Natural killer cell treated with Interleukin-12 subunit alpha and Interleukin-12 subunit beta and Interleukin-15 and Interleukin-18, amount 100 ng/mL, for 72 hours (primary cell): ENCODE measurements around the gene CADM2. TPM values are rescaled to one million over a fixed set of nuclear protein-coding genes. Genes with fewer than 3 reads are reported as not detected.
"Not testable (repeated sequence)": the region's sequence is repeated elsewhere in the genome, so short reads cannot be mapped to it uniquely, and the experiment has no call there.

ENCODE experiments used
- ATAC-seq, 2 donors: fragments of 150-1000 bp; cut with Tn5 transposase in 1 of 2; sonication (Bioruptor Pico), chemical (Tn5 transposase) in 1 of 2; 2 replicates each; pipeline ENCODE4 v1.10.0; 2021
- DNase-seq: peaks from one replicate; pipeline ENCODE4 v3.0.0; 2022; ENCODE audit warnings: low spot score
- H3K27ac Mint-ChIP-seq, 2 donors: 1 replicate in 1 of 2; 2 replicates in 1 of 2; pipeline ENCODE4 v1.8.0; 2022; ENCODE audit warnings: mixed read lengths in 2 of 2, mild to moderate bottlenecking in 1 of 2, moderate library complexity in 1 of 2
- H3K27me3 Mint-ChIP-seq, 2 donors: 1 replicate in 1 of 2; 2 replicates in 1 of 2; pipeline ENCODE4 v1.8.0; 2022; ENCODE audit warnings: mixed read lengths in 2 of 2
- H3K36me3 Mint-ChIP-seq: one replicate; pipeline ENCODE4 v1.8.0; 2022; ENCODE audit warnings: mixed read lengths
- H3K4me1 Mint-ChIP-seq, 2 donors: 1 replicate in 1 of 2; 2 replicates in 1 of 2; pipeline ENCODE4 v1.8.0; 2022; ENCODE audit warnings: low read depth in 2 of 2, mixed read lengths in 2 of 2, mild to moderate bottlenecking in 1 of 2
- H3K4me3 Mint-ChIP-seq: one replicate; pipeline ENCODE4 v1.8.0; 2022; ENCODE audit warnings: mixed read lengths
- H3K9me3 Mint-ChIP-seq: 2 replicates; pipeline ENCODE4 v1.8.0; 2022; ENCODE audit warnings: mixed read lengths
- total RNA-seq, 2 donors: library from RNA; stranded (reverse); gene quantifications; one replicate each; pipeline ENCODE4 v1.2.3, GENCODE V29; 2022

The CADM2 gene
- not detected for total RNA-seq

GRCh38 chr3:84958495-84959469, at the start of gene CADM2:
TSS of gene CADM2 (plus strand) at chr3:84958989.
- H3K27ac Mint-ChIP-seq = no peak within 1 kb of the TSS
- peaks cover 18% of the 10 kb centered on the region for H3K36me3 Mint-ChIP-seq
- DNase-seq = no peak
- no peak within 1 kb of the TSS for H3K4me3 Mint-ChIP-seq
- ATAC-seq = peak; percentile 76 to 87
- H3K4me1 Mint-ChIP-seq = peaks cover 0 to 4% of the 10 kb centered on the region in 2 donors
- H3K27me3 Mint-ChIP-seq = peaks cover 19 to 23% of the 10 kb centered on the region in 2 donors
- H3K9me3 Mint-ChIP-seq = peaks cover 10% of the 10 kb centered on the region

- H3K27me3 Mint-ChIP-seq, H3K4me1 Mint-ChIP-seq, ATAC-seq, DNase-seq, H3K4me3 Mint-ChIP-seq, H3K27ac Mint-ChIP-seq: not testable (repeated sequence)
- Mint-ChIP-seq H3K9me3 (peaks cover 28% of the 10 kb centered on the region), H3K36me3 (peaks cover 12% of the 10 kb centered on the region)
Measured at GRCh38 chr3:84918592-84918991, 40.2 kb upstream of the CADM2 start.

GRCh38 chr3:84922682-84923081, 36.1 kb upstream of the CADM2 start:
- no peaks in the 10 kb centered on the region for H3K27me3 Mint-ChIP-seq
- no peak overlapping the region for H3K27ac Mint-ChIP-seq
- H3K36me3 Mint-ChIP-seq = peaks cover 4% of the 10 kb centered on the region
- ATAC-seq = no peak
- no peak overlapping the region for H3K4me3 Mint-ChIP-seq
- peaks cover 27% of the 10 kb centered on the region for H3K9me3 Mint-ChIP-seq
- DNase-seq = no peak
- H3K4me1 Mint-ChIP-seq = no peaks in the 10 kb centered on the region

- no peak for ATAC-seq
- H3K4me3 Mint-ChIP-seq = no peak overlapping the region
- no peaks in the 10 kb centered on the region for H3K27me3 Mint-ChIP-seq
Measured at GRCh38 chr3:84925571-84925970, 33.2 kb upstream of the CADM2 start.

GRCh38 chr3:84943379-84943778, 15.4 kb upstream of the CADM2 start:
- no peak overlapping the region for H3K27ac Mint-ChIP-seq
- no peak for DNase-seq
- H3K4me3 Mint-ChIP-seq = no peak overlapping the region
- H3K36me3 Mint-ChIP-seq = peaks cover 10% of the 10 kb centered on the region
- H3K27me3 Mint-ChIP-seq = no peaks in the 10 kb centered on the region
- no peaks in the 10 kb centered on the region for H3K4me1 Mint-ChIP-seq
- no peak for ATAC-seq
- H3K9me3 Mint-ChIP-seq = peaks cover 8% of the 10 kb centered on the region

More at GRCh38 chr3:84925571-84925970, 33.2 kb upstream of the CADM2 start:
- Mint-ChIP-seq H3K27ac (no peak overlapping the region), H3K4me1 (no peaks in the 10 kb centered on the region), H3K36me3 (no peaks in the 10 kb centered on the region), H3K9me3 (peaks cover 24% of the 10 kb centered on the region)
- DNase-seq = no peak

GRCh38 chr3:84946240-84946639, 12.5 kb upstream of the CADM2 start:
- Mint-ChIP-seq H3K36me3 (peaks cover 15% of the 10 kb centered on the region), H3K27me3 (no peaks in the 10 kb centered on the region), H3K9me3 (peaks cover 10% of the 10 kb centered on the region), H3K4me1 (no peaks in the 10 kb centered on the region), H3K4me3 (no peak overlapping the region), H3K27ac (no peak overlapping the region)
- ATAC-seq = no peak
- no peak for DNase-seq

- Mint-ChIP-seq H3K27ac (no peak overlapping the region), H3K4me1 (peaks cover 0 to 4% of the 10 kb centered on the region in 2 donors), H3K27me3 (peaks cover 19 to 23% of the 10 kb centered on the region in 2 donors), H3K9me3 (peaks cover 10% of the 10 kb centered on the region), H3K4me3 (no peak overlapping the region), H3K36me3 (peaks cover 18% of the 10 kb centered on the region)
- DNase-seq (no peak), ATAC-seq (no peak)
Measured at GRCh38 chr3:84959470-84960271, 882 bp downstream of the CADM2 start.

- Mint-ChIP-seq H3K27me3 (peaks cover 19 to 23% of the 10 kb centered on the region in 2 donors), H3K9me3 (peaks cover 10% of the 10 kb centered on the region), H3K36me3 (peaks cover 18% of the 10 kb centered on the region), H3K4me3 (no peak overlapping the region), H3K4me1 (peaks cover 0 to 4% of the 10 kb centered on the region in 2 donors), H3K27ac (no peak overlapping the region)
- ATAC-seq (no peak), DNase-seq (no peak)
Measured at GRCh38 chr3:84960581-84960980, 1.8 kb downstream of the CADM2 start.

GRCh38 chr3:84961011-84961410, 2.2 kb downstream of the CADM2 start:
- H3K27ac Mint-ChIP-seq = no peak overlapping the region
- ATAC-seq = no peak
- peaks cover 18% of the 10 kb centered on the region for H3K36me3 Mint-ChIP-seq
- peaks cover 10% of the 10 kb centered on the region for H3K9me3 Mint-ChIP-seq
- no peak for DNase-seq
- no peak overlapping the region for H3K4me3 Mint-ChIP-seq
- H3K27me3 Mint-ChIP-seq = peaks cover 19 to 23% of the 10 kb centered on the region in 2 donors
- H3K4me1 Mint-ChIP-seq = peaks cover 0 to 4% of the 10 kb centered on the region in 2 donors

GRCh38 chr3:84961521-84962255, 2.9 kb downstream of the CADM2 start:
- no peak for DNase-seq
- Mint-ChIP-seq H3K27ac (no peak overlapping the region), H3K4me1 (peaks cover 0 to 4% of the 10 kb centered on the region in 2 donors), H3K9me3 (peaks cover 10% of the 10 kb centered on the region), H3K4me3 (no peak overlapping the region), H3K36me3 (peaks cover 18% of the 10 kb centered on the region), H3K27me3 (peaks cover 19 to 23% of the 10 kb centered on the region in 2 donors)
- no peak for ATAC-seq

GRCh38 chr3:84962415-84962814, 3.6 kb downstream of the CADM2 start:
- H3K4me3 Mint-ChIP-seq = no peak overlapping the region
- no peak for ATAC-seq
- peaks cover 0 to 4% of the 10 kb centered on the region in 2 donors for H3K4me1 Mint-ChIP-seq
- peaks cover 19 to 23% of the 10 kb centered on the region in 2 donors for H3K27me3 Mint-ChIP-seq
- no peak overlapping the region for H3K27ac Mint-ChIP-seq
- H3K9me3 Mint-ChIP-seq = peaks cover 7% of the 10 kb centered on the region
- DNase-seq = no peak
- peaks cover 18% of the 10 kb centered on the region for H3K36me3 Mint-ChIP-seq

- Mint-ChIP-seq H3K4me1 (peaks cover 0 to 4% of the 10 kb centered on the region in 2 donors), H3K27me3 (peaks cover 19 to 23% of the 10 kb centered on the region in 2 donors), H3K9me3 (peaks cover 9% of the 10 kb centered on the region), H3K4me3 (no peak overlapping the region), H3K36me3 (peaks cover 18% of the 10 kb centered on the region), H3K27ac (no peak overlapping the region)
- DNase-seq = no peak
- ATAC-seq = no peak
Measured at GRCh38 chr3:84963137-84963536, 4.3 kb downstream of the CADM2 start.

GRCh38 chr3:84965141-84965540, 6.4 kb downstream of the CADM2 start:
- Mint-ChIP-seq H3K9me3 (peaks cover 10% of the 10 kb centered on the region), H3K27me3 (peaks cover 8 to 17% of the 10 kb centered on the region in 2 donors), H3K4me3 (no peak overlapping the region), H3K36me3 (peaks cover 14% of the 10 kb centered on the region), H3K27ac (no peak overlapping the region), H3K4me1 (no peaks in the 10 kb centered on the region)
- ATAC-seq = no peak
- no peak for DNase-seq
